ENCODE data around the gene TNFRSF11A. TPM values are rescaled to one million over a fixed set of nuclear protein-coding genes. Genes with fewer than 3 reads are reported as not detected.

Gene TNFRSF11A
- total RNA-seq, 2 donors from 2014 or later = 4.9 to 14.2 TPM

- TF ChIP-seq, protein P1, sequence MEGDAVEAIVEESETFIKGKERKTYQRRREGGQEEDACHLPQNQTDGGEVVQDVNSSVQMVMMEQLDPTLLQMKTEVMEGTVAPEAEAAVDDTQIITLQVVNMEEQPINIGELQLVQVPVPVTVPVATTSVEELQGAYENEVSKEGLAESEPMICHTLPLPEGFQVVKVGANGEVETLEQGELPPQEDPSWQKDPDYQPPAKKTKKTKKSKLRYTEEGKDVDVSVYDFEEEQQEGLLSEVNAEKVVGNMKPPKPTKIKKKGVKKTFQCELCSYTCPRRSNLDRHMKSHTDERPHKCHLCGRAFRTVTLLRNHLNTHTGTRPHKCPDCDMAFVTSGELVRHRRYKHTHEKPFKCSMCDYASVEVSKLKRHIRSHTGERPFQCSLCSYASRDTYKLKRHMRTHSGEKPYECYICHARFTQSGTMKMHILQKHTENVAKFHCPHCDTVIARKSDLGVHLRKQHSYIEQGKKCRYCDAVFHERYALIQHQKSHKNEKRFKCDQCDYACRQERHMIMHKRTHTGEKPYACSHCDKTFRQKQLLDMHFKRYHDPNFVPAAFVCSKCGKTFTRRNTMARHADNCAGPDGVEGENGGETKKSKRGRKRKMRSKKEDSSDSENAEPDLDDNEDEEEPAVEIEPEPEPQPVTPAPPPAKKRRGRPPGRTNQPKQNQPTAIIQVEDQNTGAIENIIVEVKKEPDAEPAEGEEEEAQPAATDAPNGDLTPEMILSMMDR (IDR thresholded peaks at IDR 0.05) = no peak
- Histone ChIP-seq H3K27ac (no peak overlapping the region), H3K36me3 (no peaks in the 10 kb centered on the region), H3K4me3 (no peak overlapping the region), H3K4me1 (ENCODE audit: control insufficient read depth in 1 of 2, low read depth in 2 of 2) (no peaks in the 10 kb centered on the region), H3K27me3 (replicated peaks; ENCODE audit: insufficient read depth) (no peaks in the 10 kb centered on the region), H3K9me3 (no peaks in the 10 kb centered on the region)
- no peak for DNase-seq (ENCODE audit: low spot score)
- no peak for ATAC-seq (ENCODE audit: insufficient number of reproducible peaks, low FRiP score, low read depth)
These were observed 12.2 kb downstream of the TNFRSF11A start for GRCh38 chr18:62337336-62337735.

DNA sequence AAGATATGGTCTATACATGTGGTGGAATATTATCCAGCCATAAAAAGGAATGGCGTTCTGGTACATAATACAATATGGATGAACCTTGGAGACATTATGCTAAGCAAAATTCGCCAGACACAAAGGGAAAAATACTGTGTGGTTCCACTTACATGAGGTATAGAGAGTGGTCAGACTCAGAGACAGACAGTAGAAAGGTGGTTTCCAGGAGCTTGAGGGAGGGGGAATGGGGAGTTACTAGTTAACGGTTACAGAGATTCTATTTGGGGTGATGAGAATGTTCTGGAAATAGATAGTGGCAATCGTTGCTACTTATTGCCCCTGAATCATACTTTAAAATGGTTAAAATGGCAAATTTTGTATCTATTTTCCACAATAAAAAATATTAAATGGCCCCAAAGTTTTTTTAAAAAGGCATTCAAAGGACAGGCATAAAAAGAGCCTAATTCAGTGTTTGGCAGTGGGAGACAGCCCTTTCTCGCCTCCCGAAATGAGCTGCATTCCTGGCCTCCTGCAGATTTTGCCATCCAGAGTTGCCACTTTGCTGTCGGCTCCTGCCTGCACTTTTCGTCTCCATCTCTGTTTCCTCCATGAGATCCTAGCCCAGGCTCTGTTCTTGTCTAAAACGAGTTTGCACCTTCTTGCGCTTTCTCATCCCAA is 13.5 kb downstream of the TNFRSF11A start:
- ATAC-seq (ENCODE audit: insufficient number of reproducible peaks, low FRiP score, low read depth) = no peak

DNA sequence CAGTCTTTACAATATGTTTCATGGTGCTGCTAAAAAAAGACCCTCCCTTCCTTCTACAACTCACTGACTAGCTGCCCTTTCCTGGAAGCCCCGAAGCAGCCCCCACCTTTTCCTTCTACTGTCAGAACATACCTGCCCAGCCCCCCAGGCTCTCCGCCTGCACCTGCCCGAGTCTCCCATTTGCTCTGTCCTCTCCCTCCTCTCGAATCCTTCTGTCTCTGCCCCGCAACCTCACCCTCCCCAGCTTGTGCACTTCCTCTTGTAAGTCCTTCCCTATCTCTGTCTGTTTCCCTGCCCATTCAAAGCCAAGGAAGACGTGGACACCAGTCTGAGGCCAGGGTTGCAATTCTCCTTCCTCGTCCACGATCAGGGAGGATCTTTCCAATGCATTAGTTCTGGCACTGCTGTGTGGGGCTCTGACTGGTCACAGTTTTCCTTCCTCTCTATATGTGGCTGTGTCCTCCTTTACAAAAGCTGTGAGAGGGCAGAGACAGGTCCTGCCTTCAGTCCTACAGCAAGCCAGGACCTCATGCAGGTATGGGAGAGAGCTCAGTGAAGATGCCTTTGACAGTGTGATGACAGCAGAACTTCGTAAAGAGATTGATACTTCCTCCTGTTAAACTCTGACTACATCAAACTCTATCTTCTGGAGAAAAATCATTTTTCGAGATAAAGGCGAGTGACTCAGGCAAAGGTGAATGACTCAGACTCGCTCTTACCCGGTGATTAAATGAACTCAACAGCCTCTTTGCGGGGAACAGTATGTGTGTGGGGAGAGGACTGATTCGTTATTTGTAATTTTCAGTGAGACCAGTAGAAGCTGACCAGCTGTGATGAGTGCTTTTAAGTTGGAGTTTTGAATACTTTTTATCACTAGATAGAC is 14.2 kb downstream of the TNFRSF11A start:
- DNase-seq (ENCODE audit: low spot score) (no peak), ATAC-seq (ENCODE audit: insufficient number of reproducible peaks, low FRiP score, low read depth) (no peak)
- Histone ChIP-seq H3K36me3 (no peaks in the 10 kb centered on the region), H3K4me3 (no peak overlapping the region), H3K9me3 (no peaks in the 10 kb centered on the region), H3K27me3 (replicated peaks; ENCODE audit: insufficient read depth) (no peaks in the 10 kb centered on the region), H3K27ac (no peak overlapping the region), H3K4me1 (ENCODE audit: control insufficient read depth in 1 of 2, low read depth in 2 of 2) (no peaks in the 10 kb centered on the region)
- TF ChIP-seq, protein P1 (IDR thresholded peaks at IDR 0.05) = no peak

More for the DNA sequence above, 13.5 kb downstream of the TNFRSF11A start:
- H3K27me3 ChIP-seq (replicated peaks; ENCODE audit: insufficient read depth) = no peaks in the 10 kb centered on the region
- DNase-seq (ENCODE audit: low spot score) = no peak
- no peak overlapping the region for H3K27ac ChIP-seq
- no peaks in the 10 kb centered on the region for H3K4me1 ChIP-seq (ENCODE audit: control insufficient read depth in 1 of 2, low read depth in 2 of 2)
- TF ChIP-seq, protein P1 (IDR thresholded peaks at IDR 0.05) = no peak
- H3K36me3 ChIP-seq = no peaks in the 10 kb centered on the region
- no peak overlapping the region for H3K4me3 ChIP-seq
- H3K9me3 ChIP-seq = no peaks in the 10 kb centered on the region

GRCh38 chr18:62340996-62341395 is 15.9 kb downstream of the TNFRSF11A start:
- no peak for DNase-seq (ENCODE audit: low spot score)
- TF ChIP-seq, protein P1 (IDR thresholded peaks at IDR 0.05) = no peak
- H3K4me3 ChIP-seq = no peak overlapping the region

GRCh38 chr18:62341473-62341872 is 16.4 kb downstream of the TNFRSF11A start:
- Histone ChIP-seq H3K27me3 (replicated peaks; ENCODE audit: insufficient read depth) (no peaks in the 10 kb centered on the region), H3K4me1 (ENCODE audit: control insufficient read depth in 1 of 2, low read depth in 2 of 2) (no peaks in the 10 kb centered on the region), H3K4me3 (no peak overlapping the region), H3K36me3 (no peaks in the 10 kb centered on the region), H3K9me3 (no peaks in the 10 kb centered on the region), H3K27ac (no peak overlapping the region)
- DNase-seq (ENCODE audit: low spot score) (no peak), ATAC-seq (ENCODE audit: insufficient number of reproducible peaks, low FRiP score, low read depth) (no peak)
- TF ChIP-seq, protein P1 (IDR thresholded peaks at IDR 0.05) = no peak

More at GRCh38 chr18:62340996-62341395, 15.9 kb downstream of the TNFRSF11A start:
- no peaks in the 10 kb centered on the region for H3K36me3 ChIP-seq
- H3K27ac ChIP-seq = no peak overlapping the region
- H3K4me1 ChIP-seq (ENCODE audit: control insufficient read depth in 1 of 2, low read depth in 2 of 2) = no peaks in the 10 kb centered on the region
- H3K27me3 ChIP-seq (replicated peaks; ENCODE audit: insufficient read depth) = no peaks in the 10 kb centered on the region
- H3K9me3 ChIP-seq = no peaks in the 10 kb centered on the region
- no peak for ATAC-seq (ENCODE audit: insufficient number of reproducible peaks, low FRiP score, low read depth)
